ENCODE measurements around the gene PPFIA1.

PPFIA1 gene

DNA sequence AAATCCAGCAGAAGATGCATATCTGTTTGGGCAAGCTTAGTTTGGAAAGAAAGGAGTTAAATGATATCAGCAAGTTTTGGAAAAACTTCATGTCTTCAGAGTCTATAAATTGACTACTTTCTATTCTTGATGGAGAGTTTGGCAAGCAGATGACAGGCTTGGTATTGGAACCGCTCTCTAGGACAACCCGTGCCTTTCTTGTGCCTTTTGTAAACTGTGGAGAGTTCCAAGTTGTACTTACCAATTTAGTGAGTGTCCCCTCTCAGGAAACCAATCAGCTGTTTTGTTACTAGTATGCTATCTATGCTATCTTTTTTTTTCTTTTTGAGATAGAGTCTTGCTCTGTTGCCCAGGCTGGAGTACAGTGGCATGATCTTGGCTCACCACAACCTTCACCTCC is 84.1 kb downstream of the PPFIA1 start:
- Histone ChIP-seq H3K9me3 (ENCODE audit: control insufficient read depth, insufficient read depth, low read length) (no peaks in the 10 kb centered on the region), H3K4me1 (ENCODE audit: insufficient read depth, low read length) (no peaks in the 10 kb centered on the region), H3K36me3 (ENCODE audit: insufficient read depth, low read length) (peaks cover 50% of the 10 kb centered on the region), H3K9ac (ENCODE audit: low read depth, low read length) (no peak overlapping the region)

DNA sequence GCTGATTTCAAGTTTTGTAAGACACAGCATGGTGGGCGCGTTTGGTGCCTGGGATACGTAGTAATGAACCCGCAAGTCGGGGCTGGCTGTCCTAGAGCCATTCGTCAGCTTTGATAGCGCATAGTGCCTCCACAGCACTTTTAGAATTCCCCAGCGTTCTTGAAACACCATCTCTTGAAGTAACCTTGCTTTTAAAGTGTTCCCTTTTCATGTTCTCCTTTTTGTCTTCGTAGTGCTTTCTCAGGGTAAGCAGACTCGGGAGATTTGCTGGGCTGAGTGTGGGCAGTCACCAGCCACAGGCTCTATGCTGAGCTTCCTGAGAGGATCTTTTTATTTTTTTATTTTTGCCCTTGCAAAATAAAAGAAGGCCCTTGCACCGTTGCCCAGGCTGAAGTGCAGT is 88.3 kb downstream of the PPFIA1 start:
- Histone ChIP-seq H3K36me3 (ENCODE audit: insufficient read depth, low read length) (peaks cover 49% of the 10 kb centered on the region), H3K4me1 (ENCODE audit: insufficient read depth, low read length) (no peaks in the 10 kb centered on the region), H3K9me3 (ENCODE audit: control insufficient read depth, insufficient read depth, low read length) (no peaks in the 10 kb centered on the region), H3K9ac (ENCODE audit: low read depth, low read length) (no peak overlapping the region)

DNA sequence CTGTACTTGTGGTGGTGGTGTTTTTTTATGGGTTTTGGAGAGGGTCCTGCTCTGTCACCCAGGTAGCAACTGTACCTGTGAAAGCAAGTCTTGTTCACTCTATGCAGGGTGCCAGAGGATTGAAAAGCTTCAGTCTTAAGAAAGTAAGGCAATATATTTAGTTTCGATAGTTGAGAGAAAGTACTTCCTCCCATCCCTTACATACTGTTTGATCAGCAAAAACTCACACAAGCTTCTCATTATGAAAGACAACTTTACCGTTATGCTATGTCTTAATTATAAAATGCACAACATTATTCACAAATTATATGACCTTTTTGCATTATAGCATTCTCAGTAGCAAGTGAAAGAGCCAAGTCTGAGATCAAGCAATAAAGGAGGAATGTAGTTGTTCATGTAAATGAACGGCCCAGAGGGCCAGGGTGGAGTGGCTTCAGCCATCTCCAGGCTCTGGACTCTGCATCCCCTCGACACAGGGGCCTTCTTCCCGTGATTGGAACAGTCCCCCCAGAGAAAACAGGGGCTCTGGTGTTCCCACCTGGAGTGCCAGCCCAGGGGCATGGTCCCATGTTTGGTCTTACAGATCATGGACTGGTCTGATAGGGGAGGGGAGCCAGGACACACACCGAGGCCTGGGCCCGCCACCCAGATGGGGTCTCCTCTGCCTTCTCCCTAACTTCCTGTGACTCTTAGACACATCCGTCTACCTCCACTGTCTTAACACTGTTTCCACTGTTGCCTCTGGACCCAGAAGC is 89.1 kb downstream of the PPFIA1 start:
- peaks cover 41% of the 10 kb centered on the region for H3K36me3 ChIP-seq (ENCODE audit: insufficient read depth, low read length)
- no peaks in the 10 kb centered on the region for H3K4me1 ChIP-seq (ENCODE audit: insufficient read depth, low read length)
- H3K9me3 ChIP-seq (ENCODE audit: control insufficient read depth, insufficient read depth, low read length), result no peaks in the 10 kb centered on the region
- H3K9ac ChIP-seq (ENCODE audit: low read depth, low read length), result no peak overlapping the region

DNA sequence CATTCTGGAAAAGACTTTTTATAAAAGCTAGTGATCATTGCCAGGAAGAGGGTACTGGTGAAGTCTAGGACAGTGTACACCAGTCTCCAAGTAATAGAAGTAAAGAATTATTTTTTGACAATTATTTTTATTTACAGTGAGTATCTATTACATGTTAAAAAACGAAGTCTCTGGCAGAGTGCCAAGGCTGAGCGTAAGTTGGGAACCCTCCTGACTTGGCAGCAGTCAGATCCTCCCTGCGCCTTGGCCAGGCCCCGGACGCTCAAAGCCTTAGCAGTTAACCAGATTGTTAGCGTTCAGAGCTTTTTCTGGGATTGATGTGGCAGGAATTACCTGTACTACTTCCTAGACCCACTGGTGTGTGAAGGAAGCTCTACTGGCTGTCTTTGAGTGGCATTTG is 89.7 kb downstream of the PPFIA1 start:
- no peaks in the 10 kb centered on the region for H3K4me1 ChIP-seq (ENCODE audit: insufficient read depth, low read length)
- no peak overlapping the region for H3K9ac ChIP-seq (ENCODE audit: low read depth, low read length)
- no peaks in the 10 kb centered on the region for H3K9me3 ChIP-seq (ENCODE audit: control insufficient read depth, insufficient read depth, low read length)
- H3K36me3 ChIP-seq (ENCODE audit: insufficient read depth, low read length), result peaks cover 38% of the 10 kb centered on the region

DNA sequence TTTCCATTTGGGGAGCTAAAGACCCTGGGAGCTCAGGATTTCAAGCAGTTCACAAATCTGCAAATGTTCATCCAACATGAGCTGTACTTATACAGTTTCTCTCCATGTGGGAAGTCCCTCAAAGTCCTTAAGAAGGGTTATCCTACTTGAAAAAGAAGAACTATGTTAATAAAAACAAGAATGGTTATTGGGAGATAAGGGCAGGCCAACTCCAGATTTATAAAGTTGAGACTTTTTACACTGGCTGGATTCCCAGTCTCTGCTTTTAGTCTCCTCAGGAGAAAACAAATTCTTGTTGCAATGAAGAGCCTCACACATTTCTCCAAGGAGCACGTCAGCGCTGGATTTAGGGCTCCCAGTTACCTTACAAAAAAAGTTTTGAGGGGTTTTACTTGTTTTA is 93.7 kb downstream of the PPFIA1 start:
- Histone ChIP-seq H3K9ac (ENCODE audit: low read depth, low read length) (no peak overlapping the region), H3K36me3 (ENCODE audit: insufficient read depth, low read length) (peaks cover 21% of the 10 kb centered on the region), H3K4me1 (ENCODE audit: insufficient read depth, low read length) (no peaks in the 10 kb centered on the region), H3K9me3 (ENCODE audit: control insufficient read depth, insufficient read depth, low read length) (no peaks in the 10 kb centered on the region)

DNA sequence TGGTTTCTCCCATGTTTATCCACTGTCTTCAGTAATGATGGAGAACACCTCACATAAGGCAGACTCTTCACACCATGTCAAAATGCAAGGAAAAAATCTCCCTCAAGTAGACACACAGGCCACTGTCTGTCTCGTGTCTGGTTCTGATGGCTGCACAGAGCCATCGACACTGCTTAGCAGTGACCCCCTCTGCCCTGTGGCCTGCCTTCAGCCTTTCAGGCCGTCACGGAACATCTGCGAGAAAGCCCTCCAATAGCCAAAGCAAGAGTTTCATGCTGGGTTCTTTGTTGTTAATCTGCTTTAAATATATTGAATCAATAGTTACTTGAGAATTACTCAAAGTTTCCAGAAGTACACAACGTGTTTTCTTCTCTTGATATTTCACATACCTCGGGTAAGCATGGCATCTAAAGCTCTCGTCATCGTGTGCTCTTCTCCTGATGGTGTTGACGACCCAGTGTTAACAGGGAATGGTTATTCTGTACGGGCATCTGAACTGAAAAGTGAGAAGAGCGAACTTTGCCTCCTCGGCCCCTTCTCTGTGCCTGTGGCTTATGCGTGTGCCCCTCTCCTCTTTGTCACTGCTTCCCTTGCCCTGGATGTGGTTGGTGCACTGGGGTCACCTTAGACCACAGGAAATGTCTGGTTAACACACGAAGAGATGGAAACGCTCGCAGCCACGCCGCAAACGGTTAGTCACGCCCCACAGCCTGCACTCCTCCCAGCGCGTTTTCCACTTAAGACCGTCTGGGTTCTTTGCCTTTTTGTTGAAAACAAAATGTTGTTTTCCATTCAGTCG is 94.5 kb downstream of the PPFIA1 start:
- no peaks in the 10 kb centered on the region for H3K9me3 ChIP-seq (ENCODE audit: control insufficient read depth, insufficient read depth, low read length)
- H3K36me3 ChIP-seq (ENCODE audit: insufficient read depth, low read length), result peaks cover 15% of the 10 kb centered on the region
- no peak overlapping the region for H3K9ac ChIP-seq (ENCODE audit: low read depth, low read length)
- no peaks in the 10 kb centered on the region for H3K4me1 ChIP-seq (ENCODE audit: insufficient read depth, low read length)

DNA sequence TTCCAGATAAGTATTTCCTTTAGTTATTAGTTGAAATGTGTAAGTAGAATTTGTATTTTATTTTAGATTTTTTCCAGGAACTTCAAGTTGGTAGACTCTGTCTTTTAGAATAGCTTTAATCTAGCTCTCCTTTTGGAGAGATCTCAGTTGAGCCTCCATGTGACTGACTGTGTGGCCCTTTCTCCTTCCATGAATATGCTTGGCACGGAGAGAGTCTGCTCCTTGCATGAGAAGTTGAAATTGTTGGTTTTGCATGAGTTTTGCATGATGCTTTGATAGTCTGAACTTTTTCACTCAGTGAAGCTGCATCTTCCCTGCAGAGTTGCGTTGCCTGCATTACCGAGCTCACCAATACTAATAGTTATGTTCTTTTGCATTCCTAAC is 95.0 kb downstream of the PPFIA1 start:
- H3K9me3 ChIP-seq (ENCODE audit: control insufficient read depth, insufficient read depth, low read length), result no peaks in the 10 kb centered on the region
- no peaks in the 10 kb centered on the region for H3K4me1 ChIP-seq (ENCODE audit: insufficient read depth, low read length)
- H3K9ac ChIP-seq (ENCODE audit: low read depth, low read length), result no peak overlapping the region
- H3K36me3 ChIP-seq (ENCODE audit: insufficient read depth, low read length), result peaks cover 15% of the 10 kb centered on the region

DNA sequence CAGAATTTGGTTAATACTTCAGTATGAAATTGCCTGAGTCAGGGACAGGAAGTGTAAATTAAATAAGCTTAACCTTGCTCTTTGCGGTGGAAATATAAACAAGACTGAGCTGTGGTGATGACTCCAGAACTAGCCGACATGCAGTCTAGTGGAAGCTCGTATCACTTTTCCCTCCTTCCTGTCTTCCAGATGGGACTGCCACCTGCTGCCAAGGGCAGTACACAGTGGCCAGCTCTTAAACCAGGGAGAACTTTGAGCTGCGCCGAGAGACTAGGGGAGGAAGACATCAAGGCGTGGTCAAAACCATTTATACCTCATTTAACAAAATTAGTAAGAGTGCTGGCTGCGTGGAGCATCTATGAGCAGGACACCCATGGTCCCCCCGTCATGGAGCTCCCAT is 96.6 kb downstream of the PPFIA1 start:
- Histone ChIP-seq H3K36me3 (ENCODE audit: insufficient read depth, low read length) (peaks cover 14% of the 10 kb centered on the region), H3K9ac (ENCODE audit: low read depth, low read length) (no peak overlapping the region), H3K4me1 (ENCODE audit: insufficient read depth, low read length) (no peaks in the 10 kb centered on the region), H3K9me3 (ENCODE audit: control insufficient read depth, insufficient read depth, low read length) (no peaks in the 10 kb centered on the region)

DNA sequence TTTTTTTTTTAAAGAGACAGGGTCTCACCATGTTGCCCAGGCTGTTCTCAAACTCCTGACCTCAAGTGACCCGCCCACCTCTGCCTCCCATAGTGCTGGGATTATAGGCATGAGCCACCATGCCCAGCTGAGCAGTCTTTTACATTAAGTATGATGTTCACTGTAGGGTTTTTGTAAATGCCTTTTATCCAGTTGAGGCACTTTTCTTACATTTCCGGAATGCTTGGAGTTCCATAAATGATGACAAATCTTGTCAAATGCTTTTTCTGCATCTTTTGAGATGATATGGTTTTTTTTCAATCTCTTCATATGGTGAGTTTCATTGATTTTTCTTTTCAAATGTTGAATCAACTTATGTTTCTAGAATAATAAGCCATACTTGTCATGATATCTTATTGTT is 98.5 kb downstream of the PPFIA1 start:
- peaks cover 20% of the 10 kb centered on the region for H3K36me3 ChIP-seq (ENCODE audit: insufficient read depth, low read length)
- no peaks in the 10 kb centered on the region for H3K9me3 ChIP-seq (ENCODE audit: control insufficient read depth, insufficient read depth, low read length)
- H3K9ac ChIP-seq (ENCODE audit: low read depth, low read length), result no peak overlapping the region
- no peaks in the 10 kb centered on the region for H3K4me1 ChIP-seq (ENCODE audit: insufficient read depth, low read length)

DNA sequence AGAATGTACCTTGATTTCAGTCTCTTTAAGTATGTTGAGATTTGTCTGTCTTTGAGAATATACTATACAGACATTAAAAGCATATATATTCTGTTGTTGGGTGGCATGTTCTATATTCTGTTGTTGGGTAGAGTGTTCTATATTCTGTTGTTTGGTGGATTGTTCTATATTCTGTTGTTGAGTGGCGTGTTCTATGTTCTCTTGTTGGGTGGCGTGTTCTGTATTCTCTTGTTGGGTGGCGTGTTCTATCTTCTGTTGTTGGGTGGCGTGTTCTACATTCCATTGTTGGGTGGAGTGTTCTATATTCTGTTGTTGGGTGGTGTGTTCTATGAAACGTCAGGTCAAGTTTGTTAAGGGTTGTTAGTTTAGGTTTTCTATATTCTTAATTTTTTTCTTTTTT is 100.8 kb downstream of the PPFIA1 start:
- Histone ChIP-seq H3K4me1 (ENCODE audit: insufficient read depth, low read length) (no peaks in the 10 kb centered on the region), H3K9me3 (ENCODE audit: control insufficient read depth, insufficient read depth, low read length) (no peaks in the 10 kb centered on the region), H3K9ac (ENCODE audit: low read depth, low read length) (no peak overlapping the region), H3K36me3 (ENCODE audit: insufficient read depth, low read length) (peaks cover 32% of the 10 kb centered on the region)

DNA sequence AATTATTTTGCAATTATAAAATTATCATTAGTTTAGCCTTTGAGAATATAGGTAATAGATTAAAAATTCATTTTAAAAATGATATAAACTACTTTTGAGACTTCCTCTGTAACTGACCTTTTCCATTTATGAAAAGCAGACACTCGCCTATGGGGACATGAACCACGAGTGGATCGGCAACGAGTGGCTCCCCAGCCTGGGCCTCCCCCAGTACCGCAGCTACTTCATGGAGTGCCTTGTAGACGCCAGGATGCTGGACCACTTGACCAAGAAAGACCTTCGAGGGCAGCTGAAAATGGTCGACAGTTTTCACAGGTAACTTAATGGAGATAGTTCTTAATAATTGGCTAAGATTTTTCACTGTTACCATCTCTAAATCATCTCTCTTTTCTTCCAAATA is 101.6 kb downstream of the PPFIA1 start:
- Histone ChIP-seq H3K9ac (ENCODE audit: low read depth, low read length) (no peak overlapping the region), H3K4me1 (ENCODE audit: insufficient read depth, low read length) (no peaks in the 10 kb centered on the region), H3K36me3 (ENCODE audit: insufficient read depth, low read length) (peaks cover 35% of the 10 kb centered on the region), H3K9me3 (ENCODE audit: control insufficient read depth, insufficient read depth, low read length) (no peaks in the 10 kb centered on the region)

DNA sequence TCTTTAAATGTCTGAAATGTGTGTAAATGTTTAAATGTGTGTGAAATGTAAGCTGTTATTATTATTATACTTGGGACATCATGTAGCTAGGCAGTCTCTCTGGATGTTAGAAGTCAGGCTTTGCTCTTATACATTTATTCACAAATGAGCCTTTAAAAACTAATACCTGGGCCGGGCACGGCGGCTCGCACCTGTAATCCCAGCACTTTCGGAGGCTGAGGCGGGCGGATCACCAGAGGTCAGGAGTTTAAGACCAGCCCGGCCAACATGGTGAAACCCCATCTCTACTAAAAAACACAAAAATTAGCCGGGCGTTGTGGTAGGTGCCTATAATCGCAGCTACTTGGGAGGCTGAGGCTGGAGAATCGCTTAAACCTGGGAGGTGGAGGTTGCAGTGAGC is 106.1 kb downstream of the PPFIA1 start:
- Histone ChIP-seq H3K36me3 (ENCODE audit: insufficient read depth, low read length) (peaks cover 31% of the 10 kb centered on the region), H3K4me1 (ENCODE audit: insufficient read depth, low read length) (peaks cover 2% of the 10 kb centered on the region), H3K9me3 (ENCODE audit: control insufficient read depth, insufficient read depth, low read length) (no peaks in the 10 kb centered on the region), H3K9ac (ENCODE audit: low read depth, low read length) (no peak overlapping the region)

DNA sequence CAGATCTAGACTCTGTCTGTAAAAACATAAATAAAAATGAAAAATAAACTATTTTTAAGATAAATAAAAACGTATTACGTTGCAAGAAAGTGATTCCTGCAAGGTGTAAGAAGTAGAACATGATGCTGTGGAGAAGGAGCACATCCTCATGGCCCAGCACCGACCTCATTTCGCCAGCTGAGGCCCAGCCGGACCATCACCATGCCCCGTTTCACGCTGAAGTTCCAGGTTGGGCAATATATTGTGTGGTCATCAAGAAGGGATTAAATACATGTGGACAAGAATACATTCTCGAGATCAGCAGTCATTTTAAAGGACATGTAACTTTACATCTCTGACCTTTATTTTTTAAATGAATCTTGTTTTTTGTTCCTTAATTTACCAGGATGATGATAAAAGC is 107.2 kb downstream of the PPFIA1 start:
- Histone ChIP-seq H3K9me3 (ENCODE audit: control insufficient read depth, insufficient read depth, low read length) (no peaks in the 10 kb centered on the region), H3K36me3 (ENCODE audit: insufficient read depth, low read length) (peaks cover 25% of the 10 kb centered on the region), H3K4me1 (ENCODE audit: insufficient read depth, low read length) (peaks cover 11% of the 10 kb centered on the region), H3K9ac (ENCODE audit: low read depth, low read length) (no peak overlapping the region)

DNA sequence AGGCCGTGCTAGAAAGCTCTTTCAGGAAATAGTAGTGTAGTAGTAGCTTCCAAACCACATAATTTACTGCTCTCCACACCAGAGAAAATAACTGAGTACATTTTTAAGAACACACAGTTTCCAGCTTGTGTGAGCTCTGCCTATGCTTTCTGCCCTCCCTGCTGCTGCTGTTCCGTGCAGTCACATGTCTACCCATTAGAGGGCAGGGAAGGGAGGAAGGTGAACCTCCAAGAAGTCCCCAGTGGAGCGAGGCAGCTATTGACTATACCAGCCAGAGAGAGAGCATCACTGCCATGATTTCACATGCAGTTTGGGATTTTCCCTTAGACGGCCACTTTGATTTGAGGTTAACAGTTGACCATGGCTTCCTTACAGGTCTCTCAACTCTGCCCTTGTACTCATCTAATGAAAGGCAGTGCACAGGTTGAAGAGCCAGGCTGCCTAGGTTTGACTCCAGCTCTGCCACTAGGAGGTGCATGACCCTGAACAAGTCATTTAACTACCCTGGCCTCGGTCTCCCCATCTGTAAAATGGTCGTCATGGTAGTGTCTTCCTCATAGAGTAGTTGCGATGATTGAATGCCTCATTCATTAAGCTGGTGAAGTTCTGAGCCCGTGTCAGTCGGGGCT is 108.1 kb downstream of the PPFIA1 start:
- Histone ChIP-seq H3K4me1 (ENCODE audit: insufficient read depth, low read length) (peaks cover 11% of the 10 kb centered on the region), H3K36me3 (ENCODE audit: insufficient read depth, low read length) (peaks cover 18% of the 10 kb centered on the region), H3K9me3 (ENCODE audit: control insufficient read depth, insufficient read depth, low read length) (no peaks in the 10 kb centered on the region), H3K9ac (ENCODE audit: low read depth, low read length) (no peak overlapping the region)

DNA sequence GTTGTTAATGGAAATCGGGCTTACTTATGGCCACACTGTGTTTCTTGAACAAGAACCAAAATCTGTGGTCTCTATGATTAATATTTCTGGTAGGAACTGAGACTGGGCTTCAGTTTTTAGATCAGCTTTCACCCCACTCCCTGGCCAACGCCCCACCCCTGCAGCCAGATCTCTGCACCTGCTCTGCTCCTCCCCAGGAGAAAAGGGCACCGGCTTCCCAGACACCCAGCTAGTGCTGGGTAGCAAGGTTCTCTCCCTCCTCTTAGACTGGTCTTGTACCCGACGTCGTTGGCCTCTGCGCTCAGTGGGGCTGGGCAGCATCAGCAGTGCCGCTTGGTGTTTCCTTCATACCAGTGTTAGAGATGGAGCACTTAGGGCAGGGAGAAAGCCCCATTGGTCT is 110.9 kb downstream of the PPFIA1 start:
- H3K9me3 ChIP-seq (ENCODE audit: control insufficient read depth, insufficient read depth, low read length), result no peaks in the 10 kb centered on the region
- H3K36me3 ChIP-seq (ENCODE audit: insufficient read depth, low read length), result peaks cover 6% of the 10 kb centered on the region
- no peak overlapping the region for H3K9ac ChIP-seq (ENCODE audit: low read depth, low read length)
- H3K4me1 ChIP-seq (ENCODE audit: insufficient read depth, low read length), result peaks cover 11% of the 10 kb centered on the region

Data from ES-I3 (cell line).